Transverse colon (tissue), 4 donors: Measurements from ENCODE around the gene RTEL1. TPM values are rescaled to one million over a fixed set of nuclear protein-coding genes. Genes with fewer than 3 reads are reported as not detected.
A peak's percentile ranks its signal among the peaks of the same experiment; 100 is the strongest.

Experiments
- DNase-seq: peaks from one replicate; pipeline ENCODE4 v3.0.0-alpha.2; 2019
- H3K27ac ChIP-seq, 4 donors: fragments of 200-600 bp; sonication (generic); 2 replicates each; pipeline ENCODE4 v1.5.1; 2016 to 2018; ENCODE audit warnings: inconsistent platforms in 4 of 4
- H3K27me3 ChIP-seq: fragments of 200-600 bp; sonication (generic); 2 replicates; pipeline ENCODE4 v1.5.1; 2017; ENCODE audit warnings: inconsistent platforms
- H3K36me3 ChIP-seq, 4 donors: fragments of 200-600 bp; sonication (generic); 2 replicates each; pipeline ENCODE4 v1.5.1; 2017 to 2019; ENCODE audit warnings: inconsistent platforms in 4 of 4
- H3K4me1 ChIP-seq, 4 donors: fragments of 200-600 bp; sonication (generic); 2 replicates each; pipeline ENCODE4 v1.5.1; 2017 to 2020; ENCODE audit warnings: inconsistent platforms in 4 of 4
- H3K4me3 ChIP-seq, 4 donors: fragments of 200-600 bp; sonication (generic); 1 replicate in 1 of 4; 2 replicates in 3 of 4; pipeline versions ENCODE4 v1.5.1 to v1.6.1; 2017 to 2019; ENCODE audit warnings: inconsistent platforms in 4 of 4
- H3K9me3 ChIP-seq, 2 donors: fragments of 200-600 bp; sonication (generic); 2 replicates each; pipeline ENCODE4 v1.5.1; 2017 to 2019; ENCODE audit warnings: inconsistent platforms in 2 of 2
- CTCF ChIP-seq, 5 experiments: fragments of 200-600 bp in 3 of 5; fragments of 450-650 bp in 2 of 5; sonication (generic) in 3 of 5; IDR thresholded peaks; 1 replicate in 2 of 5; 2 replicates in 3 of 5; pipeline ENCODE4 v1.5.1; 2016 to 2017; ENCODE audit warnings: antibody characterized with exemption in 5 of 5, inconsistent platforms in 3 of 5, mild to moderate bottlenecking in 2 of 5, moderate library complexity in 1 of 5
- EP300 ChIP-seq: sonication (generic); formaldehyde crosslinking; IDR thresholded peaks from one replicate; pipeline ENCODE4 v1.6.1; 2017; ENCODE audit warnings: antibody characterized with exemption, low read depth
- POLR2A ChIP-seq: fragments of 450-650 bp; IDR thresholded peaks from one replicate; pipeline ENCODE4 v1.6.1; 2016; ENCODE audit warnings: antibody characterized with exemption, mild to moderate bottlenecking, moderate library complexity
- POLR2AphosphoS5 ChIP-seq, 3 donors: sonication (generic); formaldehyde crosslinking; IDR thresholded peaks; one replicate each; pipeline ENCODE4 v1.6.1; 2016; ENCODE audit warnings: antibody characterized with exemption in 3 of 3
- WGBS, 2 donors: methylation state at CpG; one replicate each; pipeline ENCODE4 v1.1.5; 2018; ENCODE audit warnings: low coverage in 1 of 2; 5-methylcytosine and 5-hydroxymethylcytosine counted together
- in situ Hi-C, 4 donors: fragments of 200-750 bp; cut with MboI; loops; one replicate each; pipeline versions ENCODE4 v1.15.0 to v1.15.1; 2017; ENCODE audit warnings: low sequenced_read_pairs in 3 of 4, low pct_ligation_motif_present in 1 of 4, low pct_unique_long_range_greater_than_20kb in 1 of 4
- intact Hi-C: fragments of 100-400 bp; cut with DNase I; formaldehyde crosslinking; loops from one replicate; pipeline ENCODE4 v1.15.1; 2023; ENCODE audit warnings: low total_unique reads
- total RNA-seq, 4 donors: library from RNA; depleted of rRNA; stranded (reverse); fragments of >200 nt; gene quantifications; one replicate each; pipeline ENCODE4 v1.1.0, GENCODE V29; 2016

Gene RTEL1
- total RNA-seq, 4 donors from 2014 or later: 18.8 to 84.9 (median 24.1) TPM

DNA sequence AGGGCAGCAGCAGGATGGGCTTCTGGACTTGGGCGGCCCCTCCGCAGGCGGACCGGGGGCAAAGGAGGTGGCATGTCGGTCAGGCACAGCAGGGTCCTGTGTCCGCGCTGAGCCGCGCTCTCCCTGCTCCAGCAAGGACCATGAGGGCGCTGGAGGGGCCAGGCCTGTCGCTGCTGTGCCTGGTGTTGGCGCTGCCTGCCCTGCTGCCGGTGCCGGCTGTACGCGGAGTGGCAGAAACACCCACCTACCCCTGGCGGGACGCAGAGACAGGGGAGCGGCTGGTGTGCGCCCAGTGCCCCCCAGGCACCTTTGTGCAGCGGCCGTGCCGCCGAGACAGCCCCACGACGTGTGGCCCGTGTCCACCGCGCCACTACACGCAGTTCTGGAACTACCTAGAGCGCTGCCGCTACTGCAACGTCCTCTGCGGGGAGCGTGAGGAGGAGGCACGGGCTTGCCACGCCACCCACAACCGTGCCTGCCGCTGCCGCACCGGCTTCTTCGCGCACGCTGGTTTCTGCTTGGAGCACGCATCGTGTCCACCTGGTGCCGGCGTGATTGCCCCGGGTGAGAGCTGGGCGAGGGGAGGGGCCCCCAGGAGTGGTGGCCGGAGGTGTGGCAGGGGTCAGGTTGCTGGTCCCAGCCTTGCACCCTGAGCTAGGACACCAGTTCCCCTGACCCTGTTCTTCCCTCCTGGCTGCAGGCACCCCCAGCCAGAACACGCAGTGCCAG lies 38.7 kb downstream of the RTEL1 start, which contains the start of gene TNFRSF6B:
Gene TNFRSF6B, plus strand, starts transcription at position 25 of the 729 bp plus-strand sequence. Its CDS starts 116 bp downstream, at position 141.
- Histone ChIP-seq H3K27me3 (no peaks in the 10 kb centered on the region), H3K9me3 (no peaks in the 10 kb centered on the region), H3K4me1 (peaks cover 25 to 45% (median 39%) of the 10 kb centered on the region in 4 donors), H3K27ac (peak within 1 kb of the TSS in 1 of 4 donors; percentile 2), H3K4me3 (peak within 1 kb of the TSS in 2 of 4 donors; percentile 7 to 19), H3K36me3 (no peaks in the 10 kb centered on the region)
- TF ChIP-seq CTCF (IDR thresholded peaks at IDR 0.05) (no peak), POLR2A (peak; percentile 41), EP300 (no peak), POLR2AphosphoS5 (IDR thresholded peaks at IDR 0.05) (peak in 2 of 3 donors; percentile 41 to 56)
- DNase-seq: peak; percentile 11
- 22% methylated on average over 40 of the region's 52 CpGs; no CpG with 5 or more reads in 1 of the 2 donors for WGBS, 2 donors
- intact Hi-C loops: no loop called here
- in situ Hi-C loops: no loop called here

DNA sequence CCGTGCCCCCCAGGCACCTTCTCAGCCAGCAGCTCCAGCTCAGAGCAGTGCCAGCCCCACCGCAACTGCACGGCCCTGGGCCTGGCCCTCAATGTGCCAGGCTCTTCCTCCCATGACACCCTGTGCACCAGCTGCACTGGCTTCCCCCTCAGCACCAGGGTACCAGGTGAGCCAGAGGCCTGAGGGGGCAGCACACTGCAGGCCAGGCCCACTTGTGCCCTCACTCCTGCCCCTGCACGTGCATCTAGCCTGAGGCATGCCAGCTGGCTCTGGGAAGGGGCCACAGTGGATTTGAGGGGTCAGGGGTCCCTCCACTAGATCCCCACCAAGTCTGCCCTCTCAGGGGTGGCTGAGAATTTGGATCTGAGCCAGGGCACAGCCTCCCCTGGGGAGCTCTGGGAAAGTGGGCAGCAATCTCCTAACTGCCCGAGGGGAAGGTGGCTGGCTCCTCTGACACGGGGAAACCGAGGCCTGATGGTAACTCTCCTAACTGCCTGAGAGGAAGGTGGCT lies 39.3 kb downstream of the RTEL1 start:
- no peak for TF ChIP-seq POLR2AphosphoS5 (IDR thresholded peaks at IDR 0.05)
- no peak for TF ChIP-seq EP300
- no peak for TF ChIP-seq CTCF (IDR thresholded peaks at IDR 0.05)
- TF ChIP-seq POLR2A: no peak
- Histone ChIP-seq H3K27me3 (no peaks in the 10 kb centered on the region), H3K9me3 (no peaks in the 10 kb centered on the region), H3K27ac (no peak overlapping the region), H3K36me3 (no peaks in the 10 kb centered on the region), H3K4me1 (peaks cover 19 to 39% (median 34%) of the 10 kb centered on the region in 4 donors), H3K4me3 (peak overlapping the region in 2 of 4 donors; percentile 7 to 19)
- peak; percentile 8 for DNase-seq
- in situ Hi-C loops (no loop called here), intact Hi-C loops (no loop called here)
- 52% methylated on average over 4 of the region's 7 CpGs; no CpG with 5 or more reads in 1 of the 2 donors for WGBS, 2 donors

- H3K27ac ChIP-seq: peak overlapping the region in 3 of 4 donors; percentile 19 to 41 (median 22)
- in situ Hi-C loops: no loop called here
- no peak for TF ChIP-seq CTCF (IDR thresholded peaks at IDR 0.05)
- no peak for TF ChIP-seq POLR2A
- intact Hi-C loops: no loop called here
- no peaks in the 10 kb centered on the region for H3K27me3 ChIP-seq
- peaks cover 19 to 35% (median 30%) of the 10 kb centered on the region in 4 donors for H3K4me1 ChIP-seq
- DNase-seq: peak; percentile 7
- H3K36me3 ChIP-seq: no peaks in the 10 kb centered on the region
- 84% methylated on average over 40 of the region's 40 CpGs; no CpG with 5 or more reads in 1 of the 2 donors for WGBS, 2 donors
- H3K9me3 ChIP-seq: no peaks in the 10 kb centered on the region
- H3K4me3 ChIP-seq: no peak overlapping the region
Observed at GRCh38 chr20:63697868-63698545, 39.9 kb downstream of the RTEL1 start.
